Mucosa of rectum (tissue), 2 donors: ENCODE results near the gene MED13L.

Experiments
- H3K27ac ChIP-seq, 2 donors: one replicate each; pipeline ENCODE4 v1.7.0; 2013; ENCODE audit warnings: inconsistent platforms in 2 of 2, low read depth in 2 of 2, low read length in 2 of 2
- H3K27me3 ChIP-seq, 2 donors: one replicate each; pipeline ENCODE4 v1.7.0; 2013; ENCODE audit warnings: low read length in 2 of 2; ENCODE audit not compliant: control insufficient read depth in 2 of 2, insufficient read depth in 2 of 2
- H3K36me3 ChIP-seq, 2 donors: one replicate each; pipeline ENCODE4 v1.7.0; 2013; ENCODE audit warnings: low read length in 2 of 2; ENCODE audit not compliant: control insufficient read depth in 2 of 2, insufficient read depth in 2 of 2
- H3K4me1 ChIP-seq, 2 donors: one replicate each; pipeline ENCODE4 v1.7.0; 2013; ENCODE audit warnings: low read length in 2 of 2, mild to moderate bottlenecking in 1 of 2; ENCODE audit not compliant: control insufficient read depth in 2 of 2, insufficient read depth in 2 of 2
- H3K4me3 ChIP-seq, 2 donors: one replicate each; pipeline ENCODE4 v1.7.0; 2013; ENCODE audit warnings: low read length in 2 of 2
- H3K9ac ChIP-seq, 2 donors: one replicate each; pipeline ENCODE4 v1.7.0; 2013; ENCODE audit warnings: low read length in 2 of 2, low read depth in 1 of 2, mild to moderate bottlenecking in 1 of 2
- H3K9me3 ChIP-seq, 2 donors: one replicate each; pipeline ENCODE4 v1.7.0; 2013; ENCODE audit warnings: low read length in 2 of 2; ENCODE audit not compliant: control insufficient read depth in 2 of 2
- donor health status: healthy.
- donor health status: Normal muscosa, but diverticular disease.

The MED13L gene

GRCh38 chr12:116026768-116027550 is 250.5 kb downstream of the MED13L start:
- Histone ChIP-seq H3K4me3 (no peak overlapping the region), H3K4me1 (no peaks in the 10 kb centered on the region), H3K36me3 (no peaks in the 10 kb centered on the region), H3K27me3 (no peaks in the 10 kb centered on the region), H3K9ac (no peak overlapping the region), H3K27ac (no peak overlapping the region), H3K9me3 (no peaks in the 10 kb centered on the region)

- no peaks in the 10 kb centered on the region for H3K4me1 ChIP-seq
- H3K36me3 ChIP-seq: no peaks in the 10 kb centered on the region
- H3K27ac ChIP-seq: no peak overlapping the region
- no peak overlapping the region for H3K4me3 ChIP-seq
- no peaks in the 10 kb centered on the region for H3K9me3 ChIP-seq
- no peak overlapping the region for H3K9ac ChIP-seq
- H3K27me3 ChIP-seq: no peaks in the 10 kb centered on the region
These were observed 251.1 kb downstream of the MED13L start for GRCh38 chr12:116026346-116026745.

GRCh38 chr12:116024769-116025168 is 252.7 kb downstream of the MED13L start:
- peaks cover 0 to 1% of the 10 kb centered on the region in 2 donors for H3K36me3 ChIP-seq
- H3K27me3 ChIP-seq: no peaks in the 10 kb centered on the region
- no peak overlapping the region for H3K9ac ChIP-seq
- no peak overlapping the region for H3K4me3 ChIP-seq
- H3K9me3 ChIP-seq: no peaks in the 10 kb centered on the region
- no peaks in the 10 kb centered on the region for H3K4me1 ChIP-seq
- H3K27ac ChIP-seq: no peak overlapping the region

- no peak overlapping the region for H3K9ac ChIP-seq
- no peak overlapping the region for H3K4me3 ChIP-seq
- no peaks in the 10 kb centered on the region for H3K27me3 ChIP-seq
- peaks cover 22 to 28% of the 10 kb centered on the region in 2 donors for H3K36me3 ChIP-seq
- H3K9me3 ChIP-seq: no peaks in the 10 kb centered on the region
- H3K4me1 ChIP-seq: no peaks in the 10 kb centered on the region
- no peak overlapping the region for H3K27ac ChIP-seq
These were observed 258.1 kb downstream of the MED13L start for GRCh38 chr12:116019415-116019814.

- no peaks in the 10 kb centered on the region for H3K4me1 ChIP-seq
- no peak overlapping the region for H3K9ac ChIP-seq
- H3K36me3 ChIP-seq: peaks cover 27 to 33% of the 10 kb centered on the region in 2 donors
- H3K27me3 ChIP-seq: no peaks in the 10 kb centered on the region
- no peak overlapping the region for H3K4me3 ChIP-seq
- H3K27ac ChIP-seq: no peak overlapping the region
- H3K9me3 ChIP-seq: no peaks in the 10 kb centered on the region
These were observed 259.2 kb downstream of the MED13L start for GRCh38 chr12:116018282-116018681.

- H3K9me3 ChIP-seq: no peaks in the 10 kb centered on the region
- H3K4me1 ChIP-seq: no peaks in the 10 kb centered on the region
- no peak overlapping the region for H3K4me3 ChIP-seq
- H3K27ac ChIP-seq: no peak overlapping the region
- no peaks in the 10 kb centered on the region for H3K27me3 ChIP-seq
- peaks cover 42 to 52% of the 10 kb centered on the region in 2 donors for H3K36me3 ChIP-seq
- no peak overlapping the region for H3K9ac ChIP-seq
These were observed 262.0 kb downstream of the MED13L start for GRCh38 chr12:116015525-116015924.

- Histone ChIP-seq H3K4me1 (no peaks in the 10 kb centered on the region), H3K9ac (no peak overlapping the region), H3K27ac (no peak overlapping the region), H3K4me3 (no peak overlapping the region), H3K27me3 (no peaks in the 10 kb centered on the region), H3K36me3 (peaks cover 47 to 62% of the 10 kb centered on the region in 2 donors), H3K9me3 (no peaks in the 10 kb centered on the region)
These were observed 264.7 kb downstream of the MED13L start for GRCh38 chr12:116012757-116013156.

GRCh38 chr12:116011217-116011616 is 266.3 kb downstream of the MED13L start:
- H3K27ac ChIP-seq: no peak overlapping the region
- H3K9ac ChIP-seq: no peak overlapping the region
- H3K36me3 ChIP-seq: peaks cover 56 to 68% of the 10 kb centered on the region in 2 donors
- no peaks in the 10 kb centered on the region for H3K9me3 ChIP-seq
- no peak overlapping the region for H3K4me3 ChIP-seq
- H3K27me3 ChIP-seq: no peaks in the 10 kb centered on the region
- no peaks in the 10 kb centered on the region for H3K4me1 ChIP-seq

- no peaks in the 10 kb centered on the region for H3K4me1 ChIP-seq
- no peak overlapping the region for H3K9ac ChIP-seq
- no peak overlapping the region for H3K27ac ChIP-seq
- H3K27me3 ChIP-seq: no peaks in the 10 kb centered on the region
- no peak overlapping the region for H3K4me3 ChIP-seq
- H3K36me3 ChIP-seq: peaks cover 61 to 73% of the 10 kb centered on the region in 2 donors
- H3K9me3 ChIP-seq: no peaks in the 10 kb centered on the region
These were observed 267.0 kb downstream of the MED13L start for GRCh38 chr12:116010467-116010866.

GRCh38 chr12:116009805-116010204 is 267.7 kb downstream of the MED13L start:
- no peak overlapping the region for H3K9ac ChIP-seq
- H3K36me3 ChIP-seq: peaks cover 60 to 74% of the 10 kb centered on the region in 2 donors

More at GRCh38 chr12:116009805-116010204, 267.7 kb downstream of the MED13L start:
- Histone ChIP-seq H3K4me3 (no peak overlapping the region), H3K27me3 (no peaks in the 10 kb centered on the region), H3K27ac (no peak overlapping the region), H3K9me3 (no peaks in the 10 kb centered on the region), H3K4me1 (no peaks in the 10 kb centered on the region)
